Esophagus muscularis mucosa (tissue), 4 donors: ENCODE measurements around the gene SLC25A33.

Experiments used
- EP300 ChIP-seq: sonication (generic); formaldehyde crosslinking; IDR thresholded peaks from one replicate; pipeline ENCODE4 v1.6.1; 2017; ENCODE audit warnings: antibody characterized with exemption
- POLR2A ChIP-seq: fragments of 450-650 bp; IDR thresholded peaks from one replicate; pipeline ENCODE4 v1.6.1; 2017; ENCODE audit warnings: antibody characterized with exemption, moderate library complexity, mild to moderate bottlenecking, low read depth
- POLR2AphosphoS5 ChIP-seq, 2 donors: sonication (generic); formaldehyde crosslinking; IDR thresholded peaks; one replicate each; pipeline ENCODE4 v1.6.1; 2017; ENCODE audit warnings: antibody characterized with exemption in 2 of 2
- TF ChIP-seq, protein P1 (sequence below), 3 experiments: fragments of 200-600 bp in 2 of 3; fragments of 450-650 bp in 1 of 3; sonication (generic) in 2 of 3; IDR thresholded peaks; one replicate each; pipeline ENCODE4 v1.5.1; 2017 to 2019; ENCODE audit warnings: antibody characterized with exemption in 3 of 3, mild to moderate bottlenecking in 2 of 3, moderate library complexity in 1 of 3

DNA sequence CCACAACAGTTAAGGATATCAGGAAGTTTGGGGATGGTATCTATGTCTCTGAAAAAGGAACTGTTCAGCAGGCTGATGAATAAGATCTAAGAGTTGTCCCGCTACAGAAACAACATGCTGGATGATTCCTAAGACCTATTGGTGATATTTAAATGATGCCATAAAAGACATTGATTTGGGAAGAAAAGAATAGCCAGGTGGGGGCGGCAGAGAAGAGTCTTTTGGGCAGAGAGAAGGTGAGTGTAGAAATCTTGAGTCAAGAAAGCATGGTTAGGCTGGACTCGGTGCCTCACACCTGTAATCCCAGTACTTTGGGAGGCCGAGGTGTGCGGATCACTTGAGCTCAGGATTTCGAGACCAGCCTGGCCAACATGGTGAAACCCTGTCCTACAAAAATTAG lies 37.6 kb downstream of the SLC25A33 start:
- TF ChIP-seq, protein P1, sequence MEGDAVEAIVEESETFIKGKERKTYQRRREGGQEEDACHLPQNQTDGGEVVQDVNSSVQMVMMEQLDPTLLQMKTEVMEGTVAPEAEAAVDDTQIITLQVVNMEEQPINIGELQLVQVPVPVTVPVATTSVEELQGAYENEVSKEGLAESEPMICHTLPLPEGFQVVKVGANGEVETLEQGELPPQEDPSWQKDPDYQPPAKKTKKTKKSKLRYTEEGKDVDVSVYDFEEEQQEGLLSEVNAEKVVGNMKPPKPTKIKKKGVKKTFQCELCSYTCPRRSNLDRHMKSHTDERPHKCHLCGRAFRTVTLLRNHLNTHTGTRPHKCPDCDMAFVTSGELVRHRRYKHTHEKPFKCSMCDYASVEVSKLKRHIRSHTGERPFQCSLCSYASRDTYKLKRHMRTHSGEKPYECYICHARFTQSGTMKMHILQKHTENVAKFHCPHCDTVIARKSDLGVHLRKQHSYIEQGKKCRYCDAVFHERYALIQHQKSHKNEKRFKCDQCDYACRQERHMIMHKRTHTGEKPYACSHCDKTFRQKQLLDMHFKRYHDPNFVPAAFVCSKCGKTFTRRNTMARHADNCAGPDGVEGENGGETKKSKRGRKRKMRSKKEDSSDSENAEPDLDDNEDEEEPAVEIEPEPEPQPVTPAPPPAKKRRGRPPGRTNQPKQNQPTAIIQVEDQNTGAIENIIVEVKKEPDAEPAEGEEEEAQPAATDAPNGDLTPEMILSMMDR (IDR thresholded peaks at IDR 0.05), result no peak
- TF ChIP-seq POLR2AphosphoS5 (IDR thresholded peaks at IDR 0.05), result no peak
- TF ChIP-seq POLR2A, result no peak
- TF ChIP-seq EP300, result no peak
